K562 (cell line): ENCODE measurements around the gene PDHX. TPM values are rescaled to one million over a fixed set of nuclear protein-coding genes. Genes with fewer than 3 reads are reported as not detected.

Experiments used
- BRCA1 ChIP-seq, 2 experiments: fragments of 450-650 bp in 1 of 2; sonication (generic) in 1 of 2; formaldehyde crosslinking in 1 of 2; IDR thresholded peaks; 2 replicates each; pipeline versions ENCODE4 v1.5.0 to v1.6.1; 2017 to 2020; ENCODE audit warnings: mild to moderate bottlenecking in 1 of 2, missing genetic modification reagents in 1 of 2
- CEBPB ChIP-seq: fragments of 450-650 bp; IDR thresholded peaks from 2 replicates; pipeline ENCODE4 v1.6.1; 2016; ENCODE audit warnings: missing genetic modification characterization, missing compliant biosample characterization
- CEBPG ChIP-seq, 3 experiments: fragments of 200-800 bp in 1 of 3; sonication (Bioruptor generic) in 1 of 3; sonication (generic) in 1 of 3; formaldehyde crosslinking in 1 of 3; IDR thresholded peaks in 2 of 3; conservative IDR thresholded peaks in 1 of 3; 2 replicates each; pipeline versions ENCODE4 v1.6.1 to v1.8.0; 2016 to 2022; ENCODE audit warnings: missing compliant biosample characterization in 2 of 3, missing genetic modification characterization in 2 of 3, mild to moderate bottlenecking in 1 of 3, missing genetic modification reagents in 1 of 3
- EWSR1 ChIP-seq: fragments of 450-650 bp; IDR thresholded peaks from 2 replicates; pipeline ENCODE4 v1.6.1; 2018; ENCODE audit warnings: borderline replicate concordance, mild to moderate bottlenecking, low read depth, moderate library complexity; ENCODE audit not compliant: partially characterized antibody
- HDAC8 ChIP-seq: fragments of 450-650 bp; IDR thresholded peaks from 2 replicates; pipeline ENCODE4 v1.6.1; 2016; ENCODE audit warnings: mild to moderate bottlenecking, missing genetic modification characterization, moderate library complexity, missing compliant biosample characterization
- SIN3B ChIP-seq: fragments of 450-650 bp; IDR thresholded peaks from 2 replicates; pipeline ENCODE4 v1.6.1; 2017; ENCODE audit warnings: low read depth, mild to moderate bottlenecking, moderate library complexity
- SRSF3 ChIP-seq: fragments of 200-400 bp; formaldehyde crosslinking; IDR thresholded peaks from 2 replicates; pipeline ENCODE4 v1.6.1; 2016; ENCODE audit warnings: mild to moderate bottlenecking, low read length, moderate library complexity; ENCODE audit not compliant: insufficient read depth
- ZBTB7A ChIP-seq: IDR thresholded peaks from 2 replicates; pipeline ENCODE4 v1.6.1; 2011; ENCODE audit warnings: low read depth, mild to moderate bottlenecking, low read length, moderate library complexity, borderline replicate concordance; ENCODE audit not compliant: control insufficient read depth
- ZNF24 ChIP-seq: fragments of 450-650 bp; IDR thresholded peaks from 2 replicates; pipeline ENCODE4 v1.6.1; 2016
- ZNF561 ChIP-seq: fragments of 450-650 bp; formaldehyde crosslinking; conservative IDR thresholded peaks from 2 replicates; pipeline ENCODE4 v1.4.0; 2020; ENCODE audit warnings: mild to moderate bottlenecking, moderate library complexity
- polyA plus RNA-seq, 8 experiments: library from polyadenylated mRNA; depleted of rRNA in 4 of 8; stranded (reverse) in 5 of 8; unstranded in 3 of 8; fragments of >200 nt; fragmentation: Nextera tagmentation in 2 of 8; fragmentation: Illumina TruSeq in 1 of 8; extraction: Ambion mirVana in 2 of 8; extraction: Trizol in 1 of 8; gene quantifications; 2 replicates each; pipeline versions ENCODE4 v1.2.1 to v1.2.3, GENCODE V29; 2011 to 2014; ENCODE audit warnings: inconsistent platforms in 1 of 8, missing spikeins in 1 of 8
- total RNA-seq, 7 experiments: library from RNA; depleted of rRNA in 6 of 7; stranded (reverse); fragments of >200 nt in 6 of 7; fragmentation: Illumina TruSeq in 2 of 7; extraction: Trizol in 2 of 7; gene quantifications; 2 replicates each; pipeline versions ENCODE4 v1.2.1 to v1.2.3, GENCODE V29; 2011 to 2021; ENCODE audit warnings: low replicate concordance in 1 of 7
- TF ChIP-seq, protein P1 (sequence below): fragments of 450-650 bp; IDR thresholded peaks from 2 replicates; pipeline ENCODE4 v1.6.1; 2017; ENCODE audit warnings: antibody characterized with exemption, mild to moderate bottlenecking
- TF ChIP-seq, protein P2 (sequence below), 2 experiments: fragments of 150-350 bp in 1 of 2; IDR thresholded peaks; 2 replicates each; pipeline ENCODE4 v1.6.1; 2012 to 2016; ENCODE audit warnings: low read depth in 2 of 2, low read length in 2 of 2, mild to moderate bottlenecking in 1 of 2, moderate library complexity in 1 of 2
- TF ChIP-seq, protein P3 (sequence below): fragments of 450-650 bp; formaldehyde crosslinking; IDR thresholded peaks from 2 replicates; pipeline ENCODE4 v1.4.0; 2020; ENCODE audit warnings: mild to moderate bottlenecking, moderate library complexity

Gene PDHX
- total and polyA plus RNA-seq, 9 of the 15 experiments (the other 6 are each of a cell fraction or from before 2014, with no cell fraction given), result 20.8 to 43.5 (median 31.2) TPM

DNA sequence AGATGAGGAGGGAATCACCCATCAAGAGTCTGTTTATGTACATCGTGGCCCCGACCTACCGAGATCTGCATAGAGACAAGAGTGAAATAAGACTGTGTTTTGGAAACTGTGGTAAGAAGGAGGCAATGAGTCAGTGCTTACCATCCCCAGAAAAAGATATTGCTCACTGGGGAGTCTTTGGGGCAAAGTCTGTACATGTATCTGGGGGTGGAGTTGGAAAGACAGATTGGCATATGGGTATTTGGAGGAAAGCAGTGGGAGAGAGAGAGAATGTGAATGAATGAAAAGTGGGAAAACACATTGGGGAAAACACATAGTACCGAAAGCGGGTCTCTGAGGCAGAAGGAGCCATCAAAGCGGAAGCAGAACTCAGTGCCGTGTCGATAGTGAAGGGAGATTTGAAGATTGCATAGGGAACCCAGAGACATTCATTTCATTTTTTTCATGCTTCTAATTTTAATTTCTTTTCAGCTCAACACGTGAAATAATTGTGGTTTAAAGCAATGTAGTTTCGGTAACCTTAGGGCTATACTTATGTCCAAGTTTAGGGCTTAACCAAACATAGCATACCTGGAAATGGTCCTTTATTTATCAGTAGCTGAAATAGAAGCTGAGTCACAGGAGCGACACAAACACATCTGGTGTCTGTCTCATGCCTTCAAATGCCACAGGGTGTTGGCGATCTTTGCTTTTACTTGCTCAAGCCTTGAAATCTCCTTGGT lies 124.0 kb downstream of the PDHX start (continued):
- TF ChIP-seq, protein P1, sequence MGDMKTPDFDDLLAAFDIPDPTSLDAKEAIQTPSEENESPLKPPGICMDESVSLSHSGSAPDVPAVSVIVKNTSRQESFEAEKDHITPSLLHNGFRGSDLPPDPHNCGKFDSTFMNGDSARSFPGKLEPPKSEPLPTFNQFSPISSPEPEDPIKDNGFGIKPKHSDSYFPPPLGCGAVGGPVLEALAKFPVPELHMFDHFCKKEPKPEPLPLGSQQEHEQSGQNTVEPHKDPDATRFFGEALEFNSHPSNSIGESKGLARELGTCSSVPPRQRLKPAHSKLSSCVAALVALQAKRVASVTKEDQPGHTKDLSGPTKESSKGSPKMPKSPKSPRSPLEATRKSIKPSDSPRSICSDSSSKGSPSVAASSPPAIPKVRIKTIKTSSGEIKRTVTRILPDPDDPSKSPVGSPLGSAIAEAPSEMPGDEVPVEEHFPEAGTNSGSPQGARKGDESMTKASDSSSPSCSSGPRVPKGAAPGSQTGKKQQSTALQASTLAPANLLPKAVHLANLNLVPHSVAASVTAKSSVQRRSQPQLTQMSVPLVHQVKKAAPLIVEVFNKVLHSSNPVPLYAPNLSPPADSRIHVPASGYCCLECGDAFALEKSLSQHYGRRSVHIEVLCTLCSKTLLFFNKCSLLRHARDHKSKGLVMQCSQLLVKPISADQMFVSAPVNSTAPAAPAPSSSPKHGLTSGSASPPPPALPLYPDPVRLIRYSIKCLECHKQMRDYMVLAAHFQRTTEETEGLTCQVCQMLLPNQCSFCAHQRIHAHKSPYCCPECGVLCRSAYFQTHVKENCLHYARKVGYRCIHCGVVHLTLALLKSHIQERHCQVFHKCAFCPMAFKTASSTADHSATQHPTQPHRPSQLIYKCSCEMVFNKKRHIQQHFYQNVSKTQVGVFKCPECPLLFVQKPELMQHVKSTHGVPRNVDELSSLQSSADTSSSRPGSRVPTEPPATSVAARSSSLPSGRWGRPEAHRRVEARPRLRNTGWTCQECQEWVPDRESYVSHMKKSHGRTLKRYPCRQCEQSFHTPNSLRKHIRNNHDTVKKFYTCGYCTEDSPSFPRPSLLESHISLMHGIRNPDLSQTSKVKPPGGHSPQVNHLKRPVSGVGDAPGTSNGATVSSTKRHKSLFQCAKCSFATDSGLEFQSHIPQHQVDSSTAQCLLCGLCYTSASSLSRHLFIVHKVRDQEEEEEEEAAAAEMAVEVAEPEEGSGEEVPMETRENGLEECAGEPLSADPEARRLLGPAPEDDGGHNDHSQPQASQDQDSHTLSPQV, result no peak
- TF ChIP-seq BRCA1 (IDR thresholded peaks at IDR 0.05) (no peak), BRCA1 (CRISPR knock-in tag; IDR thresholded peaks at IDR 0.05) (no peak), HDAC8 (tag) (no peak), SRSF3 (no peak), SIN3B (no peak), ZNF24 (no peak), ZBTB7A (no peak), EWSR1 (no peak), CEBPB (tag) (no peak), CEBPG (CRISPR knock-in tag; IDR thresholded peaks at IDR 0.05) (0 out of 2 replicates have a peak, but pooled peaks have one; percentile 20), CEBPG (tag; conservative IDR thresholded peaks at IDR 0.05 in 1 of 2, IDR thresholded peaks at IDR 0.05 in 1 of 2) (no peak), ZNF561 (CRISPR knock-in tag) (no peak)
- TF ChIP-seq, protein P2, sequence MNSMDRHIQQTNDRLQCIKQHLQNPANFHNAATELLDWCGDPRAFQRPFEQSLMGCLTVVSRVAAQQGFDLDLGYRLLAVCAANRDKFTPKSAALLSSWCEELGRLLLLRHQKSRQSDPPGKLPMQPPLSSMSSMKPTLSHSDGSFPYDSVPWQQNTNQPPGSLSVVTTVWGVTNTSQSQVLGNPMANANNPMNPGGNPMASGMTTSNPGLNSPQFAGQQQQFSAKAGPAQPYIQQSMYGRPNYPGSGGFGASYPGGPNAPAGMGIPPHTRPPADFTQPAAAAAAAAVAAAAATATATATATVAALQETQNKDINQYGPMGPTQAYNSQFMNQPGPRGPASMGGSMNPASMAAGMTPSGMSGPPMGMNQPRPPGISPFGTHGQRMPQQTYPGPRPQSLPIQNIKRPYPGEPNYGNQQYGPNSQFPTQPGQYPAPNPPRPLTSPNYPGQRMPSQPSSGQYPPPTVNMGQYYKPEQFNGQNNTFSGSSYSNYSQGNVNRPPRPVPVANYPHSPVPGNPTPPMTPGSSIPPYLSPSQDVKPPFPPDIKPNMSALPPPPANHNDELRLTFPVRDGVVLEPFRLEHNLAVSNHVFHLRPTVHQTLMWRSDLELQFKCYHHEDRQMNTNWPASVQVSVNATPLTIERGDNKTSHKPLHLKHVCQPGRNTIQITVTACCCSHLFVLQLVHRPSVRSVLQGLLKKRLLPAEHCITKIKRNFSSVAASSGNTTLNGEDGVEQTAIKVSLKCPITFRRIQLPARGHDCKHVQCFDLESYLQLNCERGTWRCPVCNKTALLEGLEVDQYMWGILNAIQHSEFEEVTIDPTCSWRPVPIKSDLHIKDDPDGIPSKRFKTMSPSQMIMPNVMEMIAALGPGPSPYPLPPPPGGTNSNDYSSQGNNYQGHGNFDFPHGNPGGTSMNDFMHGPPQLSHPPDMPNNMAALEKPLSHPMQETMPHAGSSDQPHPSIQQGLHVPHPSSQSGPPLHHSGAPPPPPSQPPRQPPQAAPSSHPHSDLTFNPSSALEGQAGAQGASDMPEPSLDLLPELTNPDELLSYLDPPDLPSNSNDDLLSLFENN (IDR thresholded peaks at IDR 0.05; ENCODE audit: low read depth in 2 of 2, low read length in 2 of 2), result no peak
- TF ChIP-seq, protein P3, sequence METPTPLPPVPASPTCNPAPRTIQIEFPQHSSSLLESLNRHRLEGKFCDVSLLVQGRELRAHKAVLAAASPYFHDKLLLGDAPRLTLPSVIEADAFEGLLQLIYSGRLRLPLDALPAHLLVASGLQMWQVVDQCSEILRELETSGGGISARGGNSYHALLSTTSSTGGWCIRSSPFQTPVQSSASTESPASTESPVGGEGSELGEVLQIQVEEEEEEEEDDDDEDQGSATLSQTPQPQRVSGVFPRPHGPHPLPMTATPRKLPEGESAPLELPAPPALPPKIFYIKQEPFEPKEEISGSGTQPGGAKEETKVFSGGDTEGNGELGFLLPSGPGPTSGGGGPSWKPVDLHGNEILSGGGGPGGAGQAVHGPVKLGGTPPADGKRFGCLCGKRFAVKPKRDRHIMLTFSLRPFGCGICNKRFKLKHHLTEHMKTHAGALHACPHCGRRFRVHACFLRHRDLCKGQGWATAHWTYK, result no peak
